GM21723 (cell line): ENCODE results near the gene MDFI.
A peak's percentile ranks its signal among the peaks of the same experiment; 100 is the strongest.
"Not testable (repeated sequence)": the region's sequence is repeated elsewhere in the genome, so short reads cannot be mapped to it uniquely, and the experiment has no call there.

Experiments used
- ATAC-seq: cut with Tn5 transposase; IDR thresholded peaks from one replicate; pipeline ENCODE4 v1.9.1; 2021; ENCODE audit warnings: mild to moderate bottlenecking, moderate library complexity; ENCODE audit not compliant: unreplicated experiment

The MDFI gene

DNA sequence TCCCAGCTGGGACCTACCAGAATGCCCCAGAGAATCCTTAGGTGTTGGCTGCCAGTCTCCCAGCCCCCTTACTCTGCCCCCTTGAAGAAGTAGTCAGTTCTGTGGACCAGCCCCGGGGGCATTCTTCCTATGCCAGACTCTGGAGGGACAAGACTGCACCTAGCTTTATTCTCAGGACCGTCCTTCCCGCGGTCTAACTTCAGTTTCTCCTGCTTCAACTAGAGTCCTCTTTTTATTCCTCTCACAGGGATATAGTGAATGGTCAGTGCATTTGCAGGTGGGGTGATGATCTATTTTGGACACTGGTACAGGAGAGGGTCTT, 35.9 kb upstream of the MDFI start:
- no peak for ATAC-seq

DNA sequence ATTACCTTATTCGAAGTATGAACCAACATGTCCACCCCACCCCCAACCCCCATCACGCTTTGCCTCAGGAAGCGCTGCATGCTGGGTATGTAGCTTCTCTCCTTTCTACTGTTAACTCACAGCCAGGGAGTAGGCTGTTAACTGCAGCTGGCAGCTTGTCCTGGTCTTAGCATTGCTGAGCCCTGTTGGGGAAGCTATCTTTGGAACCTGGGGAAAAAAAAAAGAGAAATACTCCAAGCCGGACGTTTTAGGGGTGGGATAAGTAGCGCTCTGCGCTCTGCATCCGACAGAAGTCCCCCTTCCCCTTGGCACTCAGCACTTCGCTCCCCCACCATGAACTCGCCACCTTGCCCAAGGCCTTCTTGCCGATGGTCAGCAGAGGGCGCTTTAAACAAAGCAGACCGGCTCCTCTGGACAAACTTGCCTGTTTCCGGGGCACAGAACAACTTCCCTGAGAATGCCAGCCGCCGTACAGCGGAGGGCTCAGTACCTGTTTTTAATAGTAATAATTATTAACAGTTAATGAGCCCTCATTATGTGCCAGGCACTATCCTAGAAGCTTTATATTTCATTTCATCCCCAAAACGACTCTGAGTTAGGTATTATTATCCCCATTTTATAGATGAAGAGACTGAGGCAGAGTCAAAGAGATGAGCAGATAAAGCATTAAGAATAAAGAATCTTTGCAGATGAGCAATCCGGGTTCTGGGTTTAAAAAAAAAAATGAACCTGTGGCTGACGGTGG, 35.2 kb upstream of the MDFI start:
- peak; percentile 72 for ATAC-seq

- ATAC-seq = no peak
Observed at GRCh38 chr6:41604006-41604405, 34.3 kb upstream of the MDFI start.

GRCh38 chr6:41605649-41606048, 32.6 kb upstream of the MDFI start:
- no peak for ATAC-seq

GRCh38 chr6:41607036-41607435, 31.2 kb upstream of the MDFI start:
- no peak for ATAC-seq

GRCh38 chr6:41607736-41608135, 30.5 kb upstream of the MDFI start:
- ATAC-seq = no peak

DNA sequence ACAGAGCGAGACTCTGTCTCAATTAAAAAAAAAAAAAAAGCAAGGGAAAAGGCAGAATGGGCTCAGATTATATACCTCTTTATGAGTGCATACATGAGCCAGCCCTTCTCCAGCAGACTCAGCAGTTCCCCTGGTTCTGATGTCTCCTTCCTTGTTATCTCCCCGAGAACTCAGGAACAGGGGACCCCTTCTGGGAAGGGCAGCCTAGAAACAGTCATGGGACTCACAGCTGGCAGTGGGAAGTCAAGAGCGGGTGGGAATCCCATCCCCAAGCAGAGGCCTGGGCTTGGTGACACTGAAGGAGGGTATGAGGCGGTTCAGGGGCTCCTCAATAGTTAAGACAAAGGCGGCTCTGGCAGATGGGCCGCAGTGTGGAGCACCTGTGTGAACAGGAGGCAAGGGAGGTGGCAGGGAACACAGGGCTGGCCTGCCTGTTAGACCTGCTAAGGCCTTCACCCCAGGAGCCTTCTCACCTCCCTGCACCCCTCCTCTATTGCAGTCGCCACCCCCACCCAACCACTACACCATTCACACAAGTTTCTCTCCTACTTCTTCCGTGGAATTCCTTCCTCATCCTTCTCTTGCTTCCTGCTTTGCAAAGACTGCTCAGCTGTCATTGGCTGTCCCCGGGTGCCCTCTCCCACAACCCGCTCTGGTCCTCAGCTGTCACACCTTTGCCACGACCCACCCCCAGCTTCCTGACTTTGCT, 29.7 kb upstream of the MDFI start:
- ATAC-seq = no peak

DNA sequence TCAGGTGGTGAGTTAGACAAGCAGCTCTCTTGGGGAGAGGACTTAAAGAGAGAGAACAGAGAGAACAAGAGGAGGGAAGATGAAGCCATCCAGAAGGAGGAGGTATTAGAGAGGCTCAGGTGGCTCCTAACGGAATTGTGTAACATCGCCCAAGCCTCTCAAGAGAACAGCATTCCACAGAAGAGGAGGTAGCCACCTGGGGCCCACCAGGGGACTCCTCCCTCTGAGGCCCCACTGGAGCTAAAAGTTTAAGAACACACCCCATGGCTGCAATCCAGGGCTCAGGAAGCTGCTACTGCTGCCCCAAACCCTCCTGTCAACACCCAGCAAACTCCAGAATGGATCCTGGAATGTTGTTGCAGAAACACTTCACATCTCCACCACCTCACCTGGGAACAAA, 23.6 kb upstream of the MDFI start:
- no peak for ATAC-seq

- no peak for ATAC-seq
Observed at GRCh38 chr6:41615311-41615710, 23.0 kb upstream of the MDFI start.

- no peak for ATAC-seq
Observed at GRCh38 chr6:41618598-41618997, 19.7 kb upstream of the MDFI start.

- ATAC-seq = not testable (repeated sequence)
Observed at GRCh38 chr6:41619193-41619592, 19.1 kb upstream of the MDFI start.

DNA sequence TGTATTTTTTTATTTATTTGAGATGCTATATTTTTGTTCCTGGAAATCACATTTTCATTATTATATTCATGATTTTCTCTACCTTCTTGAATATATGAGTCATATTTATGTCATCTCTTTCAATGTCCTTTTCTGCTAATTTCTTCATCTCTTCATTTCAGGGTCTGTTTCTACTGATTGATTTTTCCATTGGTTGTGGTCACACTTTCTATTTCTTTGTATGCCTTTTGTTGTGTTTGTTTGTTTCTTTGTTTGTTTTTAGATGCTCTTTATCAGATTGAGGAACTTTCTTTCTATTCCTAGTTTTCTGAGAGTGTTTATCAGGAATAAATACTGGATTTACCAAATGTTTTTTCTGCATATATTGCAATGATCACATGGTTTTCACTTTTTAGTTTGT, 16.9 kb upstream of the MDFI start:
- ATAC-seq = no peak

DNA sequence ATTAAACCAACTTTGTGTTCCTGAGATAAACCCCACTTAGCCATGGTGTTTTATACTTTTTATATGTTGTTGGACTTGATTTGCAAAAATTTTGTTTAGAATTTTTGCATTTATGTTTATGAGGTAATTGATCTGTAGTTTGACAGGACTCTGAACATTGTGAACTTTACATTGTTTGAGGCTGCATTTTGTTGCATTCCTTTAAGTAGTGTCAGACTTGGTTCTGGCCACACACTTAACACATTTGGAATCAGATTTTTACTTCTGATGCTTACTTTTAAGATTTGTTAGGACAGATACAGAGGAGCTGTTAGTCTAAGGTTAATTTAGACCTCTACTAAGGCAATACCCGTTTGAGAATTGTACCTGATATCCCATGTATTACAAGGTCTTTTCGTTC, 16.5 kb upstream of the MDFI start:
- ATAC-seq = no peak

DNA sequence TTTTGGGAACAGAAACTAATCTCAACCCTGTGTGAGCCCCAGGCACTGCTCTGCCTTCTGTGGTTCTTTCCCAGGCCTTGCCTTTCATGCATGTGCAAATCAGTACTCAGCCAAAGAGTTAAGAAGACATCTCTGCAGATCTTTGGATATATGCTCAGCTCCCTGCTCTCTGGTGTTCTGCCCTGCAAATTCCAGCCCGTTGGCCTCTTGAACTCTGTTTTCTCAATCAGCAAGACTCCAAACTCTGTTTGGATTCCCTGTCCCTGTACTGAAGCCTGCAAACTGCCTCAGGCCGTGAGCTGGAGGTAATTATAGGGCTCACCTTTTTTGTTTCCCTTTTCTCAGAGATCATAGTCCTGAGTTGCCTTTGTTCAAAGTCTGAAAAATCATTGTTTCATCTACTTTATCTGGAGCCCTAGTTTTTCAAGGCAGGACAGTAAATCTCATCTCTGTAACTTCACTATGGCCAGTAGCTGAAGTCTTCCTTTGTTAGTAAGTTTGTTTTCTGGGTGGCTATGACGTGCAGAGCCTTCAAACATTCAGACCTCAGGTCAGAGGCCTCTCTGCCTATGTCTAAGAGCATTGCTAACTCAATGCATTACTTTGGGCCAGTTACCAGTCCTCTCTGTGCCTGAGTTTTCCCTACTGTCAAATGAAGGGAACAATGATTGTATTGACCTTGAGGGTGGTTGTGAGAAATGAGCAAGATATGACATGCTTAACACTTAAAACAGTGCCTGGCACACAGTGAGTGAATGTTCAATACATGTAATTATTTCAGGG, 15.9 kb upstream of the MDFI start:
- ATAC-seq = no peak

DNA sequence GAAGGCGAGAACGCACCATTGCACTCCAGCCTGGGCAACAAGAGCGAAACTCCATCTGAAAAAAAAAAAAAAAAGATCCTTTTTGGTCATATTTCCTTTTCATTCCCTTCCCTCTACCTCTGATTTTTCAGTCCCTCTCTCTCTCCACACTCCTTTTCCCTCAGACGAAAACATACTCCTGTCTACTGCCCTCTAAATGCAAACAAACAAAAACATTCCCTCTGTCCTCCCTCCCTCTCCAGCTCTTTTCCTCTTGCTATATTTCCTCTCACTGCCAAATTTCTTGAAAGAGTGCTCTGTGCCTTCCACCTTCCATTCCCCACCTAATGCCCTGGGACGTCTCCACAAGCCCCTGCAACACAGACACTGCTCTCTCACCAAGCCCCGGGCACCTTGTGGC, 14.9 kb upstream of the MDFI start:
- ATAC-seq = no peak

- no peak for ATAC-seq
Observed at GRCh38 chr6:41624621-41625380, 13.5 kb upstream of the MDFI start.

DNA sequence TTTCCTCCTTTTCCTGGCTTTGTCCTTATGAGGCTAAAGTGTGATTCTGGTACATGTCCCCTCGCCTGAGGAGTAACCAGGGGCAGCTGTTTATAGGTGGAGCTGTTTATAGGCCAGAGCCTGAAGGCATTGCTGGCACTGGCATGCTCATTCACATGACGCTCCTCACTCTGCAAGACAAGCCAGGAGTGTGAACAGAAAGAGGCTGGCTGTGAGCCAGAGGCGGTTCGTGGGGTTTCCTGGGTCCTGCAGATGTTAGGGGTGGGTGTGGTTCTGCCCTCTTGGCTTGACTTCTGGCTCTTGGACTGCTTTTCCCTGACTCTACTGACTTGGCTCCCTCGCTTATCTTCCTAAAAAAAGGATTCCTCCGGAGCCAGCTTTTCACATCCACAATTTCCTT, 12.8 kb upstream of the MDFI start:
- no peak for ATAC-seq

DNA sequence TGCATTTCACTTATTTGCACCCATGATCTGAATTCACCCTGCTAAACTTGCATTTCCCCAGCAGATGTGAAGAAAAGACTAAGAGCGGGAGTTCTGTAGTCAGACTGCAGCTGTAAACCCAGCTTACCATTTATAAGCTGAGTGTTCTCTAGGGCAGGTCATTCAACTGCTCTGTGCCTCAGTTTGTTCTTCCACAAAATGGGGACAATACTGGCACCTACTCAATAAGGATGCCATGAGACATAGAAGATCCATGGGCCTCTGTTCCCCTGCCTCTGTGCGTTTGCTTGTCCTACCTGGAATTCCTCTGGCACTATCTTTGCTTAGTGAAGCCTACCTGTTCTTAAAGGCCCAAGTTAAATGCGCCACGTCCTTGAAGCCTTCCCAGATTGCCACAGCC, 12.2 kb upstream of the MDFI start:
- no peak for ATAC-seq

DNA sequence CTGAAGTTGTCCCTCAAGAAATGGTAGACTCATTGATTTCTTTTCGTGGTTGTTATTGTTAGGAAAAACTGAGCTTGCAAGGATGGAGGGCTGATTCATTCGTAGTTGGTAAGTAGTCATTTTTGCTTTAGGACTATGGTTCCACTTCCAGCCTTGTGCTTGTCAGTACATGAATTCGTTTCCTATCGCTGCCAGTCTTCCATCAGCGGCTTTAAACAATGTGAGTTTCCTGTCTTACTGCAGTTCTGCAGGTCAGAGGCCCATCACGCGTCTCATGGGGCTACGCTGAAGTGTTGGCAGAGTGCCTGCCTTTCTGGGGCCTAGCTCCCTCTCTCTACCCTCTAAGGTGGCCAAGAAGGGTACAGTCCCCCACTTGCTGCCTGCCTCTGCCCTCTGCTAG, 11.4 kb upstream of the MDFI start:
- no peak for ATAC-seq

- ATAC-seq = no peak
Observed at GRCh38 chr6:41629128-41629527, 9.1 kb upstream of the MDFI start.

DNA sequence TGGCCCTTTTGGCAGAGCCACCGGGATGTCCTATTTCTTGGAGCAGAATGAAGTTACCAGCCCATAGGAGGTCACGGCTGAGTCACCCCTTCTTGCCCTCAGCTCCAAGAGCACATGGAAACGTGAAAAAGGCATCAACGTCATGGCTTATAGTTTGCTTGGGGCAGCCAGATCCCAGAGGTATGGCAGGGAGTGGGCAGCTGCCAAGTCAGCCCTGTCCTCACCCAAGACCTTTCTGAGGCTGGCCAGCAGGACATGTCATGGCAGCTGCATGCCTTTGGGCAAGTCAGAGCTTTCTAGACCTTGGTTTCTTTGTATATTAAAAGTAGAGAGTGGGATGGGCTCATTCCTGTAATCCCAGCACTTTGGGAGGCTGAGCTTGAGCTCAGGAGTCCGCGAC, 8.2 kb upstream of the MDFI start:
- no peak for ATAC-seq
